GM13977 (cell line): Measurements from ENCODE around the gene DNAJB2.

ENCODE experiments used
- DNase-seq: peaks from one replicate; pipeline ENCODE4 v3.0.0; 2012; ENCODE audit warnings: low spot score
- CTCF ChIP-seq: IDR thresholded peaks from 2 replicates; pipeline ENCODE4 v1.5.1; 2012; ENCODE audit warnings: mild to moderate bottlenecking, control low read depth; ENCODE audit not compliant: insufficient read depth; ENCODE audit errors: extremely low read depth, missing control alignments
- in situ Hi-C: fragments of 300-500 bp; cut with MboI; formaldehyde crosslinking; loops from one replicate; pipeline ENCODE4 v1.12.0; 2022; ENCODE audit warnings: low sequenced_read_pairs, low pct_unique_long_range_greater_than_20kb, mixed read lengths, inconsistent platforms; ENCODE audit not compliant: unreplicated experiment

DNAJB2 gene

GRCh38 chr2:219325657-219326315 lies 46.6 kb downstream of the DNAJB2 start:
- no peak for DNase-seq
- in situ Hi-C loops: no loop called here
- no peak for TF ChIP-seq CTCF

DNA sequence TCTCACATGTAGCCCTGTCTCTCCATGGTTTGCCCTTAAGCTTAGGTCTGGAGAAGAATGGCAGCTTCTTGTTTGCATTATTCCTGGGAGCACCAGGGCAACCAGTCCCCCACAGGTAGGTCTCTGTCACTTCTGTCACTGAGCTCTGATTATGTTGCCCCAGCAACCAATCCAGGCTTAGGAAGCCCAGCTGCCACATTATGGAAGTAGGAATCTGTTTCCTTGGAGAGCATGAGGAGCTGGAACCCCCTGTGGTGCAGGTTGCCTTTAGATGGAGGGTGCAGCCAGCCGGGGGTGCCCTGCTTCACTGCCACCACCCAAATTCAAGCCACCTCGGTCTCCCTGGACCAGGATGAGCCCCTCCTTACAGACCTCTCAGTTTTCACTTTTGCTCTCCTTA lies 48.6 kb downstream of the DNAJB2 start:
- in situ Hi-C loops: no loop called here
- no peak for TF ChIP-seq CTCF
- DNase-seq: no peak

DNA sequence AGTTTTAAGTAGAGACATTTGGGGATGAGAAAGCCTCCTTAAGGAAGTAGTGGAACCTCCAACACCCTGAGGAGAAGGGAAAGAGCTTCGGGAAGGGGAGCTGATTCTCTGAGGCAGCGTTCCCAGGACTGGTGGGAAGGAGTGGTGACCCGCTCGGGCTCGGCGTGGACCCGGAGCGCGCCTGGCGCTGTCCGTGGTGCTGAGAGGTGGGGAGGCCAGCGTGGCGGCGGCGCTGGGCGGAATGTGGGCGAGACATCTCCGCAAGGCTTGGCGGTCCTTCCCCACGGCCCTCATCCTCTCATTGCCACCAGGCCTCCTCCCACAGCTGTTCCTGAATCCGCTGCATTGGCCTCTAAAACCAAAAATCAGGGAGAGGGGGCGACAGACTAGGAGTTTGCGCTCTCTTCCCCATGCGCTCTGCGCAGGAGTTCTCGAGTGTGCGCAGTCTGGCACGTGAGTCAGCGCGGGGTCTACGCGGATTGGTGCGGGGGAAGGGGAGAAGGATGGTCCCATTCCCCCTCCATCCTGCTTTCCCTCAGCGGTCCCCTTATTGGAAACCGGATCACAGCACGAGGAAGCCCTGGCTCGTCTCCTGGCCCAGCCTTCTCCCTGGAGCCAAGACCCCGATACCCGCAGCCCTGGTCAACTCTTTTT lies 52.5 kb downstream of the DNAJB2 start:
- no peak for TF ChIP-seq CTCF
- in situ Hi-C loops: no loop called here
- DNase-seq: no peak

- no peak for TF ChIP-seq CTCF
- in situ Hi-C loops: no loop called here
- DNase-seq: no peak
Measured at GRCh38 chr2:219332542-219332941, 53.4 kb downstream of the DNAJB2 start, which contains the start of gene RESP18. Gene RESP18, minus strand, starts transcription at chr2:219332744.

DNA sequence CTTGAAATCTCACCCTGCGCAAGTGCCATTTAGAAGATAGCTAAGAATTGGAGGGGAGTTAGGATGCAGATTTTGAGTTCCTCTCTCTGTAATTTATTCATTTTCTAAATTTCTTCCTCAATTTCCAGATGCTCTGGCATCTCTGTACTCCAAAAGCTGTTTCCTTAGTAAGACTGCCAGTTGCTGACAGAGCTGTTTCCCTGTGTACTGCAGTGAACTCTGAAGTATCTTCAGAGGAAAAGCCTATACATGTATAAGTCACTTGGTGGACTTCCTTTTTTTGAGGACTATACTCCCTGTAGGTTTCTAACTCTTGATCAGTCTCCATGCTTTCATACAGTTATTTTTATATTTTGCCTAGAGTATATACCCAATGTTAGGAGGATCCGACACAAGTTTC lies 54.9 kb downstream of the DNAJB2 start:
- in situ Hi-C loops: no loop called here
- no peak for DNase-seq
- TF ChIP-seq CTCF: no peak

GRCh38 chr2:219335373-219335786 lies 56.2 kb downstream of the DNAJB2 start:
- no peak for TF ChIP-seq CTCF
- in situ Hi-C loops: no loop called here
- DNase-seq: no peak
